GM20000 (cell line): ENCODE data around the gene SCG3.
A peak's percentile ranks its signal among the peaks of the same experiment; 100 is the strongest.

ENCODE experiments used
- DNase-seq: peaks from one replicate; pipeline ENCODE4 v3.0.0; 2012; ENCODE audit warnings: low spot score
- TF ChIP-seq, protein P1 (sequence below): IDR thresholded peaks from 2 replicates; pipeline ENCODE4 v1.5.1; 2012; ENCODE audit warnings: mild to moderate bottlenecking, control low read depth; ENCODE audit errors: extremely low read depth, missing control alignments

The SCG3 gene

DNA sequence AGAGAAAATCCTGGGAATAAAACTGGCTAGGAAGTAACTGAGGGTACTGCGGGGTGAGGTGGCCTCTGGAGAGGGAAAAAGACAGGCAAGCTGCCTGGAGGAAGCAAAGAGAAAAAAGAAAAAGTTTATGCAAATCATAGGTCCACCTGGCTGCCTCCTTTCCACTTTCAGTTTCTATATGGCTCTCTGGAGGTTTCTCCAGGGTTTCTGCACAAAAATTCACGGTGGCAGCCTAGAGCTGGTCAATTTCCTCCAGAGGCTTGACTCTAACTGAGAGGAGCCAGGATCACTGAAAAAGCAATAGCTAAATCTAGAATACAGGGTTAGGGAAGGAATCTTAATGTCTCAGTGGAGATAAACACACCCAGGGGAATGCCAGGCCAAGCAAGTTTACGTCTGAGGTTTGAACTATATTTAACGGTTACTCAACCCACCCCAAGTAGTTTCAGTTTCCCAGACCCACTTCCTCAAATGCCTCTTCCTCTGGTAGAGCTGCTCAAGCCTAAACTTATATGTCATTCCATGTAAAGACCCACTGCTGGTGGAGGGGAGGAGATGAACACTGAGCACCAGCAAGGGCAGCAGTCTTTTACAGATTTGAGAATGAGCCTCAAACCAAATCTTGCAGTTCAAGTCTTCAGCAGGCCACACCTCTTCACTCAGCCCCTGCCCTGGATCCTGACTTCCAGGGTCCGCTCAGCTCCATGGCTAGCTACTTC lies 50.4 kb downstream of the SCG3 start:
- DNase-seq = peak; percentile 77
- TF ChIP-seq, protein P1, sequence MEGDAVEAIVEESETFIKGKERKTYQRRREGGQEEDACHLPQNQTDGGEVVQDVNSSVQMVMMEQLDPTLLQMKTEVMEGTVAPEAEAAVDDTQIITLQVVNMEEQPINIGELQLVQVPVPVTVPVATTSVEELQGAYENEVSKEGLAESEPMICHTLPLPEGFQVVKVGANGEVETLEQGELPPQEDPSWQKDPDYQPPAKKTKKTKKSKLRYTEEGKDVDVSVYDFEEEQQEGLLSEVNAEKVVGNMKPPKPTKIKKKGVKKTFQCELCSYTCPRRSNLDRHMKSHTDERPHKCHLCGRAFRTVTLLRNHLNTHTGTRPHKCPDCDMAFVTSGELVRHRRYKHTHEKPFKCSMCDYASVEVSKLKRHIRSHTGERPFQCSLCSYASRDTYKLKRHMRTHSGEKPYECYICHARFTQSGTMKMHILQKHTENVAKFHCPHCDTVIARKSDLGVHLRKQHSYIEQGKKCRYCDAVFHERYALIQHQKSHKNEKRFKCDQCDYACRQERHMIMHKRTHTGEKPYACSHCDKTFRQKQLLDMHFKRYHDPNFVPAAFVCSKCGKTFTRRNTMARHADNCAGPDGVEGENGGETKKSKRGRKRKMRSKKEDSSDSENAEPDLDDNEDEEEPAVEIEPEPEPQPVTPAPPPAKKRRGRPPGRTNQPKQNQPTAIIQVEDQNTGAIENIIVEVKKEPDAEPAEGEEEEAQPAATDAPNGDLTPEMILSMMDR = no peak

DNA sequence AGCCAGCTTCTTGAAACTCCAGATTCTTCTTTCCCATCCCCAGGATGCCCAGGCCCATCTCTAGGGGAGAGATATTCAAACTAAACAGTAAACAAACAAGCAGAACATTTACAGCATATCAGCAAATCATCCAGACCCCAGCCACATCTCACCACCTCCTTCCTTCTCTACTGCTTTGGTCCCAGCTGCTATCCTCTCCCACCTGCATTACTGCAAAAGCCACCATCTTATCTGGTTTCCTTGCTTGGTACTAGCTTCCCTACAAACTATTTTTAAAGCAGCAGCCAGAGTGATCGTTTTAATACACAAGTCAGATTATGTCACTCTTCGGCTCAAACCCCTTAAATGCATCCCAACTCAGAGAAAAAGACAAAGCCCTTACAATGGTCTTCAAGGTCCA lies 51.3 kb downstream of the SCG3 start:
- DNase-seq = no peak
- TF ChIP-seq, protein P1 = no peak

DNA sequence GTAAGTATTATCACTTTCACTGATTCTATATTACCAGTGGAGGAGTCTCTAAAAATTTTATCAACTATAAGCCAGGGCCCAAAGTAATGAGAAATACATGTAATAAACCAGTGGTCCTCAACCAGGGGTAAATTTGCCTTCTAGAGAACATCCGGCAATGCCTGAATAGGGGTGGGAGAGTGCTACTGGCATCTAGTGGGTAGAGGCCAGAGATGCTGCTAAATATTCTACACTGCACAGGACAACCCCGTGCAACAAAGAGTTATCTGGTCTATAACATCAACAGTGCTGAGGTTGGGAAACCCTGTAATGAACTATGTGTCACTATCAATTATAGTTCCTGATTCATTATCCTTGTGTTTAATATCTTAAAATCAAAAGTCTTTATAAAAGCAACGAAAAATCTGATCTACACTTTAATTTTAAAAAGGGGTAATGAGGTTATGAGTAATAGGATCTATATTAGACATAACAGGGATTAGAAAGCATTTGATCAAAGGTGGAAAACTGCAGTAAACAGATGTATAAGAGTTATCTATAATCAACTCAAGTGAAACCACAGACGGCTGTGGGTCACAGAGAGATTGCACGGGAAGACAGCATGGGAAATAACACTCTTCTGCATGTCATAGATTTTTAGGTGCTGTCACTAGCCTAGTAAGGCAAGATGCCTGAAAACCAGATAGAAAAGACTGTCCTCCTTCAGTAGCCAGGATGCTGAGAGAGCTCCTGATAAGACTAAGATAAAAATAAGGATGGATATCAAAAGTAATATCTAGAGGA lies 54.1 kb downstream of the SCG3 start:
- TF ChIP-seq, protein P1 = no peak
- no peak for DNase-seq

DNA sequence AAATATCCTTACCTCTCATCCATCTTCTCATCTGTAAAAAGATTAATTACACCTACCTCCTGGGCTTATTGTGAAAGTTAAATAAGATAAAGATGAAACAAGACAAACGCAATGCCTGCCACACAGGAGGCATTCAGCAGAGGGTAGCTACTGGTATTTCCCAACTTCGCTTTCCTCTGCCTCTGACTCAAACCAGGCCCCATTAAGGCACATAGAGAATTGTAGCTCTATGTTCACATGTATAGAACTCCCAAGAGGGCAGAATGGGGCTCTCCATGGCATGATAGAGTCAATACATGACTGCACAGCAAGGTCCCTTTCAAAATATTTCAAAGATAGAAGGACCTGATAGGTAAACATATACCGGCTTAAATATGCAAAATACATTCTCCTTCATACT lies 54.8 kb downstream of the SCG3 start:
- TF ChIP-seq, protein P1 = no peak
- DNase-seq = peak; percentile 46

DNA sequence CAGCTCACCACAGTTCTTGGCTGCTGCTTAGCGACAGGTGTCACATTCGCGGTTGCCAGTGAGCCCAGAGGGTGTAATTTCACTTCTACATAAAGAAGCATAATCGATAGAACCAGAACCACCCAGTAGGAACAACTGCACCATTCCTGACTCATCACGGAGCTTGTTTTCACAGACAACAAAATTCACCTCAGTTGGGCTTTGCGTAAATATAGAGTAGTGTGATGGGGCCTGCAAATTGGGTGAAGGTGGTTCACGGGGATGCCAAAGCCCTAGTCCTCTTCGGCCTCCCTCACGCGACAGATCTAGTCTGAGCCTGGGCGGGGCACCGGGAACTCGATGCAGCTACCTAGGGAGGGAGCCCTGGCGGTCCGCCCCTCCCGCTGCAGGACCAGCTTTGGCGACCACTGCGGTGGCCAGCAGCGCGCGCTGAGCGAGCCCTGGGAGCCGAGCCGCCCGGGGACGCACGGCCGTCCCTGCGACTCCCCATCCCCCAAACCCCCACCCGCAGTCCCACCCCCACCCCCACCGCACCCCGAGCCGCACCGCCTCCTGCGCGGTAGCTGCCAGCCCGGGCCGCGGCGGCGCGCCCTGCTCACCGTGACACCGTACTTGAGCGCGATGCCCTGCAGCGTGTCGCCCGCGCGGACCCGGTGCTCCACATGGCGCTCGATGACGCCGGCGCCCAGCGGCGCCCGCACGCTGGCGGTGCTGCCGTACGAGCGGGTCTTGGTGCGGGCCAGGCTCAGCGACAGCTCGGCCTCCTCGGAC lies 55.6 kb downstream of the SCG3 start:
- TF ChIP-seq, protein P1 = no peak
- DNase-seq = peak; percentile 74

DNA sequence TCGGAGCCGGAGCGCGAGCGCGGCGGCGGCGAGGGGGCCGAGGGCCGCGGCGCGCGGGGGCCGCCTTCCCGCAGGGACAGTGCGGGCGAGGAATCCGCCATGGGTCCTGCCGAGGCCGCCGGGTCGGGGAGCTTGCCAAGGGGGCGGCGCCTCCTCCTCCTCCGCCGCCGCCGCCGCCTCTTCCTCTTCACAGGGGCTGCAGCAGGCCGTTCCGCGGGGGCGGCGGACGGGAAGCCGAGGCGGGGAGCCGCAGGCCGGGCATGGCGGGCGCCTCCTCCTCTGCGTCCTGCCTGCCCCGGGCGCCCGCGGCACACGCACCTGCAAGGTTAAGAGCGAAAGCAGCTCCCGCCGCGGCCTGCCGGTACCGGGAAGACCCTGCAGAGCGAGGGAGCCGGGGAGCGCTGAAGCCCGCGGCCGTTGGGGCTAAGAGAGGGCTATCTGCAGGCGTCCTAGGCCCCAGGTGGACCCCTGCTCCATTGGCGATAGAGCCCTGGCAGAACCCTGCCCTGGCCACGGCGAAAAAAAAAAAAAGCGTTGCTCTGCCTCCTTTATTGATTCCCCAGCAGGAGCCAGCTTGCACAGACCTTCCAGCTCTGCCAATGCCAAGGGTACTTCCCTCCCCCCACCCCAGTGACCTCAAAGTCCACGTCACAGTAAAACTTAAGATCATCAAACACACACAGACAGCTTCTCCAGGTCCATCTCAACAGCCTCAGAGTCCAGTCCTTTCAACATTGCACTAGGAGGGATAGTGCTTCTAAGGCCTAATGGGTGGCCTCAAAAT lies 56.4 kb downstream of the SCG3 start, which contains the start of gene LYSMD2:
Gene LYSMD2, minus strand, starts transcription at position 134 of the 784 bp plus-strand sequence. Its CDS starts 33 bp downstream, at position 101.
- peak; percentile 83 for DNase-seq
- TF ChIP-seq, protein P1 = no peak
